ENCODE measurements around the gene SLC25A24. TPM values are rescaled to one million over a fixed set of nuclear protein-coding genes. Genes with fewer than 3 reads are reported as not detected.
A peak's percentile ranks its signal among the peaks of the same experiment; 100 is the strongest.
"Not testable (repeated sequence)": the region's sequence is repeated elsewhere in the genome, so short reads cannot be mapped to it uniquely, and the experiment has no call there.

Gene SLC25A24
- total RNA-seq, 1 donor from 2014 or later: 41.1 TPM

DNA sequence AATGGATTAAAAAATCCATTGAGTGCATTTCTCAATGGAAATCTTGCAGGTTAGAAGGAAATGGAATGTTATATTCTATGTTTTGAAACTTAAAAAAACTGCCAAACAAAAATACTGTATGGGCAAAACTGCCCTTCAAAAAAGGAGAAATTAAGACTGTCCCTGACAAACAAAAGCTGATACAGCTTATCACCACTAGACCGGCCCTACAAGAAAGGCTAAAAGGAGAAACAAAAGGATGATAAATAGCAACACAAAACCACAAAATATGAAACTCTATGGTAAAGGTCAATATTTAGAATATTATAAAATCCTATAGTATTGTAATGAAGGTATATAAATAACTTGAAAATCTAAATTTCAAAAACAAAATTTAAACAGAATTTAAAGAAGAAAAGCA lies 60.0 kb downstream of the SLC25A24 start:
- DNase-seq (ENCODE audit: low spot score): no peak

DNA sequence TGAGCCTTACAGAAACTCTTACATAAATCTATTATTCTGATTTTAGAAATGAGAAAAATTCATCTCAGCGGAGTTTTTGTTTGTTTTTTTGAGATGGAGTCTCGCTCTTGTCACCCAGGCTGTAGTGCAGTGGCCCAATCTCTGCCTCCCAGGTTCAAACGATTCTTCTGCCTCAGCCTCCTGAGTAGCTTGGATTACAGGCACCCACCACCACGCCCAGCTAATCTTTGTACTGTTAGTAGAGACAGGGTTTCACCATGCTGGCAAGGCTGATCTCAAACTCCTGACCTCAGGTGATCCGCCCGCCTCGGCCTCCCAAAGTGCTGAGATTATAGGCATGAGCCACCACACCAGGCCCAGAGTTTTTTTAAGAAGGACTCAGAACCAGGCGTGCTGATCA lies 60.6 kb downstream of the SLC25A24 start:
- not testable (repeated sequence) for DNase-seq (ENCODE audit: low spot score)

DNA sequence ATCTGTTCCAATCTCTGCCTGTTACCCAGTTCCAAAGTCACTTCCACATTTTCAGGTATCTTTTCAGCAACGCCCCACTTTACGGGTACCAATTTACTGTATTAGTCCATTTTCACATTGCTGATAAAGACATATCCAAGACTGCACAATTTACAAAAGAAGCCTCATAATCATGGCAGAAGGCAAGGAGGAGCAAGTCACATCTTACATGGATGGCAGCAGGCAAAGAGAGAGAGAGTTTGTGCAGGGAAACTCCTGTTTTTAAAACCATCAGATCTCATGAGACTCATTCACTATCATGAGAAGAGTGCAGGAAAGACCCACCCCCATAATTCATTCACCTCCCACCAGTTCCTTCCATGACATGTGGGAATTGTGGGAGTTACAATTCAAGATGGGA lies 67.0 kb downstream of the SLC25A24 start:
- DNase-seq (ENCODE audit: low spot score): not testable (repeated sequence)

DNA sequence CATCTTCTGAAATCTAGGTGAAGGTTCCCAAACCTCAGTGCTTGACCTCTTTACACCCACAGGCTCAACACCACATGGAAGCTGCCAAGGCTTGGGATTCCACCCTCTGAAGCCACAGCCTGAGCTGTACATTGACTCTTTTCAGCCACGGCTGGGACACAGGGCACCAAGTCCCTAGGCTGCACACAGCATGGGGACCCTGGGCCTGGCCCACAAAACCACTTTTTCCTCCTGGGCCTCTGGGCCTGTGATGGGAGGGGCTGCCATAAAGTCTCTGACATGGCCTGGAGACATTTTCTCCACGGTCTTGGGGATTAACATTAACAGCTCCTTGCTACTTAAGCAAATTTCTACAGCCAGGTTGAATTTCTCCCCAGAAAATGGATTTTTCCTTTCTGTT lies 67.8 kb downstream of the SLC25A24 start:
- not testable (repeated sequence) for DNase-seq (ENCODE audit: low spot score)

DNA sequence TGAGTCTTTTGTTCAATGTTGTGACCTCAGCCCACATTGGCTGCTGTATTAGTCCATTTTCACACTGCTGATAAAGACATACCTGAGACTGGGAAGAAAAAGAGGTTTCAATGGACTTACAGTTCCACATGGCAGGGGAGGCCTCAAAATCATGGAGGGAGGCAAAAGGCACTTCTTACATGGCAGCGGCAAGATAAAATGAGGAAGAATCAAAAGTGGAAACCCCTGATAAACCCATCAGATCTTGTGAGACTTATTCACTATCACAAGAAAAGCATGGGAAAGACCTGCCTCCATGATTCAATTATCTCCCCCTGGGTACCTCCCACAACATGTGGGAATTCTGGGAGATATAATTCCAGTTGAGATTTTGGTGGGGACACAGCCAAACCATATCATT lies 68.9 kb downstream of the SLC25A24 start:
- not testable (repeated sequence) for DNase-seq (ENCODE audit: low spot score)

DNA sequence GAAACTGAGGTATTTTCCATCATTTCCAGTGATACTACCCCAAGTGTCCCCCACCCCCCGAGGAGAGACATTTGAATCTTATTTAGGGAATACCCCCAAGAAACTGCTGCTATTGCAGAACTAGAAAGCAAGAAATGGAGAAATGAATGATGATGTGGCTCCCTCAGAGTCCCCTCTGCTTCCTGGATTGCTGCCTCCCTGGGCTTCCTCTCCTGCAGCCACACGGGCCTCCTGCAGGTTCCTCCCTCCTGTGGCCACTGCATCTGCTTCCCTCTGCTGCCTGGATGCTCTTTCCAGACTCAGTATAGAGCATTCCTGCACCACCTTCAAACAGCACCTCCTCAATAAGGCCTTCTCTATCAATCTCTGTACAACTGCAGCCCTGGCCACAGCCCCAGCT lies 69.3 kb downstream of the SLC25A24 start:
- no peak for DNase-seq (ENCODE audit: low spot score)

DNA sequence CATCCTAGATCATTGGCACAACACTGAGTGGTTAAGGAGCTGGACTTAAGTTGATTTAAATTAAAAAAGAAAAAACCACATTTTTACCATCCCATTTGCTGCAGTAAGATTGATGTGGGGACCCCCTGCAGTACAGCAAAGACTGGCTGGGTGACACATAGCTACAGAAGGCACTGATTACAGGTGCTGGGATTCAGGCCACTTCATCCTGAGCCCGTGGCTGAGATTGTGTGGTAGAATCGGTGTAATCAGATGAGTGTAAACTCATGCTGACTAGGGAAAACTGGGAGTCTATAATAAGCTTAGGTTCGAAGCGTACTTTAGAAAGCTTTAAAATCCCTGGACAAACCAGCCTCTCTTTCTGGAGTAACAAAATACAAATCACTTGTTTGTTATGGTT lies 70.1 kb downstream of the SLC25A24 start:
- DNase-seq (ENCODE audit: low spot score): no peak

DNA sequence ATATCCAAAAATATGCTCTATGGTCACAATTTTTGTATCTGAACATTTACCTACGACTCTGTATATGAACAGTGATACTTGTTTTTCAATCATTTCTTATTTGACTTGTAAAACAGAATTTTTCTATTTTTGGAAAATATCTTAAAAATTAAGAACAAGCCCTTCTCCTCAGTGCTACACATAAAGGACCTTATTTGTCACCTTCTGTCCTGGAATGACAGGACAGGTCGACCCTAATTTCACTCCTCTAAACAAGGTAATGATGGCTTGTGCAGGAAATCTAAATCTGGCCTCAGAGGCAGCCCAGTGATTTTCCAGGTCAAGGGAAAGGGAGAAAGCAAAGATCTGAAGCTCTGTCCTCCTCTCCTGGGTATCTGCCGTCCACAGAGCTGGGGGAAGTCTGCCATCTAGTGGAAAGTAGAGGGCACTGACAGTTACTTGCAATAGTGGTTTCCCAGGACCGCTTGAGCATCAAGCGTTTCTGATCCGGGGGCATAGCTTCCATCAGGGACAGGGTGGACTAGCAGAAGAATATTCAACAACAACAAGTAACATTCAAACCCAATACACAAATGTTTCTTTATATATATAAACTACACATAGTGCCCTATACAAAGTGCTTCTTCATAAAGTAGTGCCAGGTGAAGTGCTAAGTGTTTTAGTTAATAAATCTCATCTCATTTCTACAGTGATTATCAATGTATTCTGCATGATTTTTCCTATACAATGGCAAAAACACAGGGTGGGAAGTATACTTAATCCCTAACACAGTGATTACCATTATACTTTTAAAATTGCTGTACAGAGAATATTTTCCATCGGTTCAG lies 74.6 kb downstream of the SLC25A24 start:
- DNase-seq (ENCODE audit: low spot score): peak; percentile 79

DNA sequence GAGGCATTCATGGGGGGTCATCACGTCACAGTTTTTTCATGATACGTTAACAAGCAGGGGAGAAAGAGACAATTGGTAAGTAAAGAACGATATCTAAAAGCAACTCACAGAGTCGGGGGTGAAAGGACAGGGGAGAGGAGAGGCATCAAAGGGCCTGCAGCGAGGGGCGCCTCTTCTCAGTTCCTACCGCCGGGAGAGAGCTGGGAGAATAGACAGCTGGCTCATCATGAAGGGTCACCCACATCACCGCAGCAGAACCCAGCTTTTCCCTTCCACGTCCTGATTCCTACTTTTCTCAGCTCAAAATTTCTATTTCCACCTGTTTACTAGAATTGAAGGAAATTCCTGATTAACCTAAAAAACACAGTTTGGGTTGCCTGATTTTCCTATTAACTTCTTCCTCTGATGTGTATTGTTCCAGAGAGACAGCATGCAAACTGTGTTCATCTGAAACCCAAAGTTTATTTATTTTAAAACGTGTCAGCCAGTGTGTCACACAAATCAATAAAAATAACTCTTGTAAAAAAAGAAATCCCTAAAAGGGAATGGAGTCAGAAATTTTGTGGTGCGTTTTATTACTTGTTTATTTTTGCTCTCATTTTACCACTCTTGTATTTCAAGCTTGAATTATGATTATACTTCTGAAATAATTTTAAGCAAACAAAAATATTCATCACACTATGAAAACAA lies 75.4 kb downstream of the SLC25A24 start:
- DNase-seq (ENCODE audit: low spot score): no peak

DNA sequence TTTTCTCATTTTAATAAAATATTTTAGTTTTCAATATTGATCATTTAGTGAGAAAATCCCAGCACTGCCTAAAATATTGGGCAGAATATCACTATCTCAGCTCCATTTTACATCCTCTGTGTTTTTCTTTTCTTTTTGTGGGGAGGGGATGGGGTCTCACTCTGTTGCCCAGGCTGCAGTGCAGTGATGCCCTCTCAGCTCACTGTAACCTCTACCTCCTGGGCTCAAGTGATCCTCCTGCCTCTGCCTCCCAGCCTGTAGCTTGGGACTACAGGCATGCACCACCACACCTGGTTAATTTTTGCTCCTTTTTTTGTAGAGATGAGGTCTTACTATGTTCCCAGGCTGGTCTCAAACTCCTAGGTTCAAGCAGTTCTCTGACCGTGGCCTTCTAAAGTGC lies 76.1 kb downstream of the SLC25A24 start:
- no peak for DNase-seq (ENCODE audit: low spot score)

DNA sequence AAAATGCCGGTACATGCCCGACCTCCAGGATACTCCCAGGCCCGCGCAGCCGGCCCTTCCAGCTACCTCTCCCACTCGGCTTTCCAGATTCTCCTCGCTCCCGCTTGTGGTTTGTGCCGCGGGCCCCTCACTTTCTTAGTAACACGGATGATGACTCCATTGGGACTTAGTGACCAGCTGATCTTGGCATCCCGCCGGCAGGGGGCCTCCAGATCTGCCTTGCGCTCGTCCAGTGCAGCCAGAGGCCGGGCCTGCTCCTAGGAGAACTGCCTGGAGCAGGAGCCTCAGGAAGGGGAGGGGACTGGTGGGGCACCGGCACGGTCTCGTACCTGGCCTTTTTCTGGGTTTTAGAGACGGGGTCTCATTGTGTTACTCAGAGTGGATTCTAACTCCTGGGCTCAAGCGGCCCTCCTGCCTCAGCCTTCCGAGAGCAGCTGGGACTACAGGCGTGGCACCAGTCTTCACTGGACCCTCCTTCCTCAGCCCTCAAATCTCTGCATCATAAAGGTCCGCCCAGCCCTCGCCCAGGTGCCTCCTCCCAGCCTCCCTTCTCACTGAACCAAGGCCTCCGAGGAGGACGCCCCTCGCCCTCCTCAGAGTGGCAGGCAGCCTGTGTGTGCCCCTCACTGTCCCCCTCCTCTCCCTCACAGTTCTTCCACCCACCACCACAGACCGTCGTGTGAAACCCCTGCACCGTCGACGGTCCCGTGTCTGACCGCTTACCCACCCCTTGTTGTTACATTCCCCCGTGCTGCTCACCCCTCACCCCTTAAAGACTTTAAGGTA lies 78.6 kb downstream of the SLC25A24 start:
- no peak for DNase-seq (ENCODE audit: low spot score)

DNA sequence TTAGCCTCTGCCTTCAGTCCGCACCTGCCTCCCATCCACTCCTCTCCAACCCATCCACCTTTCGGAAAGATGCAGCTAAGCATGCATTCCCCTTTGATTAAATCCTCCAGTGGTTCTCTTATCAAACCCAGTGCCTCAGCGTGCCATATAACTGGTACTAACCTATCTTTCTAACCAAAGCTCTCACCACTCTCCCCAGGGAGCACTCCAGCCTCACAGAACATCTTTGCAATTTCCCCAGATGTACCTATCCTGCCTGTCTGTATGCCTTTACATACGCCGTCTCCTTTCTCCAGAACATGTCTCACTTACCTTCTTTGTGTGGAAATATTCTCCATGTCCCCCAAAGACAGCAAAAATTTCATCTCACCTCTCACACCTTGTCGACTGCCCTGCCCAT lies 80.0 kb downstream of the SLC25A24 start:
- no peak for DNase-seq (ENCODE audit: low spot score)

DNA sequence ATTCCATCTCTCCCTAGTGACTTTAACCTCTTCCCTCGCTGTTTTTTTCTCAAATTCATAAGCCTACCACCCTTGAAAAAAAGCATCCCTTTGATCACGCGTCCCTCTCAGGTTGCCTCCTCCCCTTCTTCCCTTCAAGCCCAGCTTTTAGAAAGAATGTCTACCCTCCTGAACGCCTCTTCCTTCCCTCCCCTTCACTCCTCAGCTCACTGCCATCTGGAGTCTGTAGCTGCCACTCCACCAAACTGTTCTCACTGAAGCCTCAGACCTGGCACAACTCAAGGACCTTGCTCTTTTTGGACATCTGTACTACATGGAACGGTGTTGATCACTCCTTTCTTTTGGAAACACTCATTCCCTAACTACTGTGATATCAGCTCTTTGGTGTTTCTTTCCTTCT lies 80.6 kb downstream of the SLC25A24 start:
- no peak for DNase-seq (ENCODE audit: low spot score)

DNA sequence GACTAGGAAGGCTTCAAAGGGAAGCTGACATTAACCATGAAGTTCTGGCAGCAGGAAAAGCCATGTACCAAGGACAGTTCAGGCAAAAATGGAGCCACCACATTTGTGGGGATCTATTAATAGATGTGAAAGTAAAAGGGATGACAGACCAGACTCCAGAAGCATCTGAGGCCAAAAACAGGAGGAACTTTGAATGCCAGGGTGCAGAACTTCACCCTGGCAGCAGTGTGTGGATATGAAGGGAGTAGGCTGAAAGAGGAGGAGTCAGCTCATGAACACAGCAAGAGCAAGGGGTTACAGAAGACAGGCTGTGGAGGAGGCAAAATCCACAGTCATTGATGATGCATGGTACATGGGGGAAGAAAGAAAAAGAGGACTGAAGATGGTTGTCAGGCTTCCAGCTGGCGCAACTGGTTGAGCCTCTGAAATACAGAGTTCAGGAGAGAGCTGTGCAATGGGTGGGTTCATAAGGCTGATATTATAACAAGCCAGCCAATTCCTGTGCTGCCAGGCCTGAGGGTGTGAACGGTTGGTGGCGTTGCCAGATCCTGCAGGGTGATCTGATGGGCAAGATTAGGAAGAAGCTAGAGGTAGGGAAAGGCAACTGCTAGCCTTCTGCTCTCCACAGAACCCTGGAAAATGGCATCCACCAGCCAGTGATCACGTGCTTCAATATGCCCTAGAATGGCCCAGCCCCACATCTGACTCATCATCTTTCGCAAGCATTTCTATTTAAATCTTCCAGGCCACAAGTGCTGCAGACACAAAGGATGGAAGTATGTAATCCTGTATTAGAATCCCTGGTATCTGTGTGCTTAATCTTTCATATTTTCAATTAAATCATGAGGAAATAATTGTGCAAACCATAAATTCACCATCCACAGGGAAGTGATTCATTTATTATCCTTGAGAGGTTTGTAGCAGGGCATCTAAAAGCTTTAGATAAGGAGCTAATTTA lies 81.9 kb downstream of the SLC25A24 start:
- DNase-seq (ENCODE audit: low spot score): no peak

DNA sequence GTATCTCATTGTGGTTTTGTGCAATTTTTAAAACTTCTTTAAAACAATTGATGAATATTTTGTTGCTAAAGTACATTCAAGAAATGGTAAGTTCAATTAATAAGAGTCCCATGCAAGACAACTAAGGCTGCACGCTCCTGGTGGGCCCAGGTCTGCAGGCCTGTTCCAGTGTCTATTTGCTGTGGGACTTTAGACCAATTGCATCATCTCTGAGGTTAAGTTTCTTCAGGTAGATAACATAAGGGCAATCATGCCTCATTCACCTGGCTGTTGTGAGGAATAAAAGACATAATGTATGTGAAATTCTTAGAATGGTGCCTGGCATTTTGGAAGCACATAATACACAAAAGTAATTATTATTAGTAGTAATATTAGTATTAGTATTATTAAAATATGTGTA lies 82.9 kb downstream of the SLC25A24 start:
- DNase-seq (ENCODE audit: low spot score): no peak

DNA sequence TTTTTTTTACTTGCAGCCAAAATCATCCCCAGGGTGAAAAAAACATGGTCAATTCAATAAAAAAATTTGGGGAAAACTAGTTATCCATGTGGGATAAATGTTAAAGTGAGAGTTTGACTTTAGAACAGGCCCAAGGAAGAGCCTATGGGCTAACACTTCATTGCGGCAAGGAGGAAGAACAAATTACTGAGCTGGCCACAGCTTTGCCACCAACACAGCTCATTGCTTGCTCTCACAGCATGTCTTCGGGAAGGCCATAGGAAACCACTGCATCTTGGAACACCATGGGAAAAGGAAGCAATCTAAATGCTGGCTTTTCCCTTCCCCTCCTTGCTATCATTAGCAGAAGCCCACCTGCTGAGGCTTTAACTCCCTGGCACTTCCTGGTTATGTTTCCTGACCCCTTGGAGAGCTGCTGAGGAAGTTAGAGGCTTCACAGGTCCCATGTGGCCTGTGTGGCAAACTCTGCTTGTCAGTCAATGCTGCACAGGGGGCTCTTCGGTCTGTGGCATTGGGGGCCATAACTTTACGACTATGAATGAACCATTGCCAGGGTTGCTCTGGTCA lies 86.0 kb downstream of the SLC25A24 start:
- no peak for DNase-seq (ENCODE audit: low spot score)

DNA sequence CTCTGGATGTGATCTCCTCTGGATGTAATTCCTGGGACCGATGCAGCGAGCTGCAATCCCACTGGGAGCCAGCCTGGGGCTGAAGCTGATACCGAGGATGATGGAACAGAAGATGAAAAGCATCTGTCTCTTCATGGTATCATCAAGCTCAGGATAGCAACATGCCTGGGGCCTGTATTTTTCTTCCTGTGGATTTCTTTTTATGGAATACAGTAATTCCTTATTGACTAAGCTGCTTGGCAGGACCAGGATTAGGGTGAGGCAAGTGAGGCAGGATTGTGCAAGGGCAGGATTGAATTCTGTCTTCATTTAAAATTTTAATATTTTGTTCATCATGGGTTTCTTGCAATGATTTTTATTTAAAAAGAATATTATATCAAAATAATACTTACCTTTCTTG lies 86.6 kb downstream of the SLC25A24 start:
- DNase-seq (ENCODE audit: low spot score): no peak

DNA sequence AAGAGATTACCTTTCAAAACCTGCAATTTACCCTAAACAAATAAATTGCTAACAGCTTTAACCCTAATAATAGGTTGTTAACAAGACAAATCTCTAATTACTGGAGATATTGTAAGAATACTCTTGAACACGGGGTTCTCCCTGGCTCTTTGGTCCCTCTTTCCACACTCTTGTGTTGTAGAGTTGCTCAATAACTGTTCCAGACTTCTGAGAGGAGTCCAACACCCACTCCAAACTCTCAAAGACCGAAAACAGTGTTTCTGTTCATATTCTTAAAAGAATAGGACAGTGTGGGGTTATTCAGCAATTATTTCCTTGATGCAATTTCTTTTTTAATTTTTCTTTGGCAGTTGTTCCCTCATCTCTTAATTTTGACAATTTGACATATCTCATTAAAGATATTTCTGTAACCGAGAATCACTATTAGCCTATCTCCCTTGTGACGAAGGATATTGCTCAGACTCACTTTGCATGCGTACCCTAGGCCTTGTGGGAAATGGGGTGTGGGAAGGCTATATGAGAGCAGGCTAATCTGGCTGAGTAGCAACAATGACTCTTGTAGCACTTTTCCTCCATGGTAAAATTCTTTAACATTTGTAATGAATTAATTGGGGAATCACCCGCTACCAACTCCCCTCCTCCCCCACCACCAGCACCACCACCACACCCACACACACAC lies 90.7 kb downstream of the SLC25A24 start:
- DNase-seq (ENCODE audit: low spot score): no peak

DNA sequence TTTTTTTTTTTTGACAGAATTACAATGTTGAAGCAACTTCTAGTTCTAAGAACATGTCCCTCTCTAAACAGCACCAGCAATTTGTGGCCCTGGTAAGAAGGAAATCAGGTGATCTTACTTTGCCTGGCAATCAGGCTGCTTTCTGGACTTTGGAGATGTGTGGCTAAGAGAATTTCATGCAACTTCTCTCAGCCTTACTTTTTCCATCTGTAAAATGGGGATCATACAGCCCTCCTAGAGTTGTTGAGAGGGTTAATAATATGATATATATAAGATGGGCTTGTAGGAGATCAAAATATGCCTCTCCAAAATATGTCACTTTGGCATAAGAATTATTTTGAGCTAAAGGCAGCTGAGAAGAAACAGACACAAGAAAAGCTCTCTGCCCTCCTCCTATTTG lies 92.0 kb downstream of the SLC25A24 start:
- DNase-seq (ENCODE audit: low spot score): no peak

DNA sequence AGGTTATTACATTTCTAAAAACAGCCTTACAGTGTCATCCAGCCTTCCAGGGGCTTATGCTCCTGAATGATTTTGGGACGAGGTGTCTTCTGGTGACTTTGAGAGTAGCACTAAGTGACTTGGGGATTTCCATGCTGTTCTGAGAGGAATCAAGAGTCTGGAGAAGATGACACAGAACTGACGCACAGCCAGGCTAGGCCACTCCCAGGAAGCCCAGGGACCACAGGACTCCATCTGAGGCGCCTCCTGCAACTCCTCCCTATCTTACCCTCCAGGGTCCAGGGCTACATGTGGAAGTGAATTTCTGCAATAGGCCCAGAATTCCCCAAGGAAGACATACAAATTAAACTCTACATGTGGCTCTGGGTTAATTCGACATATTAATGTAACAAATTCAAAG lies 92.5 kb downstream of the SLC25A24 start:
- no peak for DNase-seq (ENCODE audit: low spot score)

Data from ureter (tissue), 1 donor.